ENCODE results near the gene AMIGO3.

Gene AMIGO3

GRCh38 chr3:49703956-49704355, 15.5 kb downstream of the AMIGO3 start:
- TF ChIP-seq CTCF (IDR thresholded peaks at IDR 0.05; ENCODE audit: borderline replicate concordance, insufficient read depth, low read depth, low read length): no peak
- H3K4me3 ChIP-seq (ENCODE audit: low read depth, low read length): no peak overlapping the region

DNA sequence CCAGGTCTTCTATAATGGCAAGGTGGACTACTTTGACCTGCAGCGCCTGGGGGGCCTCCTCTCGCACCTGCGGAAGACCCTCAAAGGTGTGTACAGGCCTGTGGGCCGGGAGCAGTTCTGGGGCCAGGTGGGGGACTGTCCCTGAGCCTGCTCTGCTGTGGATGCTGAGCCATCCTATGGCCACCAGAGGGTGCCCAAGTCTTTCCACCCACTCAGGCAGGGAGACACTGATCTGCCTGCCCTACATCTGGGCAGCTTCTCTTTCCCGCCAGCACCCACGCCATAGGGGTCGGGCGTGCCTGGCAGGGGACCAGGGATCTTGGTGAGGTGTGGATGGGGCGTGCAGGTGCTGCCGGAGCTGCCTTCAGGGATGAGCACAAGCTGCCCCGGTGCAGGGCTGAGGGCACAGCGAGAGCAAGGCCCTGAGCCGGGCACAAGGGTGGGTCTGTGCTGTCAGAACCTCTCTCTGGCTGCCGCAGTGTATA, 16.0 kb downstream of the AMIGO3 start:
- no peak overlapping the region for H3K4me3 ChIP-seq (ENCODE audit: low read depth, low read length)
- TF ChIP-seq CTCF (IDR thresholded peaks at IDR 0.05; ENCODE audit: borderline replicate concordance, insufficient read depth, low read depth, low read length): peak; percentile 94

DNA sequence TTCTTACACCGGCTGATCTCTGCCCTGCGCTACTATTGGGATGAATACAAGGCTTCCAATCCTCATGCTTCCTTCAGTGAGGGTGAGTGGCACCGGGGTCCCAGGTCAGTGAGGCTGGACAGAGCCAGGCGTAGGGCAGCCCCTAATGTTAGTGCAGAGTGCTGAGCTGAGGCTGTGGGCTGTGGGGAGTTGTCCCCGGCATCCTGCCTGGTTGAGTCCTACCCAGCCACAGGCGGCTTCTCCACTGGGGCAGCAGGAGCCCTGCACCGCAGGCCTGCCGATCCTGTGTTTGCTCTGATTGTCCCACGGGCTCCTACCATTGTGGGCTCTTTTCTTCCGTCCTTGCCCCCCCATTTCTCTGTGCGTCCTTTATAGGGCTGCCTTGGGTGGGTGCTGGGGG, 16.8 kb downstream of the AMIGO3 start:
- H3K4me3 ChIP-seq (ENCODE audit: low read depth, low read length): no peak overlapping the region
- no peak for TF ChIP-seq CTCF (IDR thresholded peaks at IDR 0.05; ENCODE audit: borderline replicate concordance, insufficient read depth, low read depth, low read length)

- TF ChIP-seq CTCF (IDR thresholded peaks at IDR 0.05; ENCODE audit: borderline replicate concordance, insufficient read depth, low read depth, low read length): peak; percentile 32; the same call in 1 of the 2 replicates
- H3K4me3 ChIP-seq (ENCODE audit: low read depth, low read length): no peak overlapping the region
Measured at GRCh38 chr3:49701388-49702077, 18.0 kb downstream of the AMIGO3 start.

- TF ChIP-seq CTCF (IDR thresholded peaks at IDR 0.05; ENCODE audit: borderline replicate concordance, insufficient read depth, low read depth, low read length): no peak
- H3K4me3 ChIP-seq (ENCODE audit: low read depth, low read length): no peak overlapping the region
Measured at GRCh38 chr3:49700453-49701128, 18.9 kb downstream of the AMIGO3 start.

DNA sequence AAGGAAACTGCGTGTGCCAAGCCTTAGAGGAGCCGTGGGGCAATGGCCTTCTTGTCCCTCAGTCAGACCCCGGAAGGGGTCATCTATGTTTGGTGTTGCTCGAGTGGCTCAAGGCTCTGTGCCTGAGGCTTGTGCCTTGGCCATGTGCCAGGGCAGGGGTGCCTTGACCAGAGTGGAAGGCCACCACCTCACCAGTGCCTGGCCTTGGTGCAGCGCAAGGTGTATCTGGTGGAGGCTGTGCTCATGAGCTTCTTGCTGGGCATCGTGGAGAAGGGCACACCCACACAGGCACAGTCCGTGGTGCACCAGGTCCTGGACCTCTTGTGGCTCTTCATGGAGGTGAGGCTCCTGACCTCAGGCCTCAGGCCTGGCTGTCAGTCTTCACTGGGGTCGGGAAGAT, 19.5 kb downstream of the AMIGO3 start:
- H3K4me3 ChIP-seq (ENCODE audit: low read depth, low read length): no peak overlapping the region
- no peak for TF ChIP-seq CTCF (IDR thresholded peaks at IDR 0.05; ENCODE audit: borderline replicate concordance, insufficient read depth, low read depth, low read length)

Measured in GM12875 (cell line).